Right atrium auricular region (tissue), 2 donors: ENCODE data around the gene PDZD7. TPM values are rescaled to one million over a fixed set of nuclear protein-coding genes. Genes with fewer than 3 reads are reported as not detected.

Experiments
- DNase-seq: peaks from one replicate; pipeline ENCODE4 v3.0.0-alpha.2; 2019; ENCODE audit warnings: low spot score
- H3K27ac ChIP-seq, 2 donors: fragments of 200-600 bp; sonication (generic); 1 replicate in 1 of 2; 2 replicates in 1 of 2; pipeline ENCODE4 v1.5.1; 2016 to 2019
- H3K27me3 ChIP-seq, 2 donors: fragments of 200-600 bp; sonication (generic); one replicate each; pipeline versions ENCODE4 v1.5.1 to v1.6.0; 2017 to 2019
- H3K36me3 ChIP-seq: fragments of 200-600 bp; sonication (generic); one replicate; pipeline ENCODE4 v1.5.1; 2016
- H3K4me1 ChIP-seq, 2 donors: fragments of 200-600 bp; sonication (generic); one replicate each; pipeline versions ENCODE4 v1.5.1 to v1.6.0; 2017 to 2019
- H3K4me3 ChIP-seq, 2 donors: fragments of 200-600 bp; sonication (generic); 1 replicate in 1 of 2; 2 replicates in 1 of 2; pipeline ENCODE4 v1.5.1; 2017 to 2019; ENCODE audit warnings: mild to moderate bottlenecking in 1 of 2, moderate library complexity in 1 of 2
- H3K9me3 ChIP-seq, 2 donors: fragments of 200-600 bp; sonication (generic); one replicate each; pipeline ENCODE4 v1.5.1; 2019
- CTCF ChIP-seq, 2 donors: fragments of 200-600 bp; sonication (generic); IDR thresholded peaks; one replicate each; pipeline ENCODE4 v1.5.1; 2019; ENCODE audit warnings: antibody characterized with exemption in 2 of 2
- total RNA-seq, 2 donors: library from RNA; depleted of rRNA; stranded (reverse); fragments of >200 nt; gene quantifications; one replicate each; pipeline ENCODE4 v1.1.0, GENCODE V29; 2016

The PDZD7 gene
- total RNA-seq, 2 donors from 2014 or later: 0.59 to 1.3 TPM

- peak; percentile 72 to 89 for TF ChIP-seq CTCF (IDR thresholded peaks at IDR 0.05)
- Histone ChIP-seq H3K4me3 (peak overlapping the region; percentile 72 to 75), H3K9me3 (no peaks in the 10 kb centered on the region), H3K36me3 (no peaks in the 10 kb centered on the region), H3K4me1 (peaks cover 0 to 47% of the 10 kb centered on the region in 2 donors), H3K27ac (peak overlapping the region; percentile 97 to 98), H3K27me3 (no peaks in the 10 kb centered on the region)
- peak; percentile 93 for DNase-seq
These were observed 29.4 kb upstream of the PDZD7 start for GRCh38 chr10:101060036-101060950.

GRCh38 chr10:101056365-101057151, 25.6 kb upstream of the PDZD7 start:
- no peaks in the 10 kb centered on the region for H3K36me3 ChIP-seq
- no peak for DNase-seq
- H3K27me3 ChIP-seq: no peaks in the 10 kb centered on the region
- no peak overlapping the region for H3K4me3 ChIP-seq
- no peaks in the 10 kb centered on the region for H3K9me3 ChIP-seq
- no peak overlapping the region for H3K27ac ChIP-seq
- peaks cover 0 to 12% of the 10 kb centered on the region in 2 donors for H3K4me1 ChIP-seq
- no peak for TF ChIP-seq CTCF (IDR thresholded peaks at IDR 0.05)

GRCh38 chr10:101055411-101055810, 24.5 kb upstream of the PDZD7 start:
- H3K4me3 ChIP-seq: no peak overlapping the region
- no peaks in the 10 kb centered on the region for H3K9me3 ChIP-seq
- peaks cover 4% of the 10 kb centered on the region in 2 donors for H3K27me3 ChIP-seq
- DNase-seq: no peak
- H3K4me1 ChIP-seq: peaks cover 0 to 10% of the 10 kb centered on the region in 2 donors
- no peaks in the 10 kb centered on the region for H3K36me3 ChIP-seq
- H3K27ac ChIP-seq: no peak overlapping the region
- TF ChIP-seq CTCF (IDR thresholded peaks at IDR 0.05): no peak

GRCh38 chr10:101054876-101055275, 23.9 kb upstream of the PDZD7 start:
- H3K27ac ChIP-seq: no peak overlapping the region
- no peaks in the 10 kb centered on the region for H3K36me3 ChIP-seq
- TF ChIP-seq CTCF (IDR thresholded peaks at IDR 0.05): no peak
- H3K4me3 ChIP-seq: no peak overlapping the region
- H3K4me1 ChIP-seq: peaks cover 0 to 10% of the 10 kb centered on the region in 2 donors
- H3K9me3 ChIP-seq: no peaks in the 10 kb centered on the region
- H3K27me3 ChIP-seq: peaks cover 8 to 9% of the 10 kb centered on the region in 2 donors
- DNase-seq: no peak

- DNase-seq: no peak
- Histone ChIP-seq H3K27me3 (peaks cover 13% of the 10 kb centered on the region in 2 donors), H3K9me3 (no peaks in the 10 kb centered on the region), H3K36me3 (no peaks in the 10 kb centered on the region), H3K27ac (no peak overlapping the region), H3K4me3 (no peak overlapping the region), H3K4me1 (peaks cover 0 to 10% of the 10 kb centered on the region in 2 donors)
- no peak for TF ChIP-seq CTCF (IDR thresholded peaks at IDR 0.05)
These were observed 23.4 kb upstream of the PDZD7 start for GRCh38 chr10:101054351-101054750.
